WI38 (cell line): ENCODE data around the gene SMURF2.

Experiments used
- H3K4me3 ChIP-seq: 2 replicates; pipeline ENCODE4 v1.5.1; 2011; ENCODE audit warnings: low read depth, mild to moderate bottlenecking, control low read depth, low read length
- CTCF ChIP-seq: IDR thresholded peaks from 2 replicates; pipeline ENCODE4 v1.5.1; 2012; ENCODE audit warnings: low read depth, mild to moderate bottlenecking, control low read depth, low read length

Gene SMURF2

DNA sequence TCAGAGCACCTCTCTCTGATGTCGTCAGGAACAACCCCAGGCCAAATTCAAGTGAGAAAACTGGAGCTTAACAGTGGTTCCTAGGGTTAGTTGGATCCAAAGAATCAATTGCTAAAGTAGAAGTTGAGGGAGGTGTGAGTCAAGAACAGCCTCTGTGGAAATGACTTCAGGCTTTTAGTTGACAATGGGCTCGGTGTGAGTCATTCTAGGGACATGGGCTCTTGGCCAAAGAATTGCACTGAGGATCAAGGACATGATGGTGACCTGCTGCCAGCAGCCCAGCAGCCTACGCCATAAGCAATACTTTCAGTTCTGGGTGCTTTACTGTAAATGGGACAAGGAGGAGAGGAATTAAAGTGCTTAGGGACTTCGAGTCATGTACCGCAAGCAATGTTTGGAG, 32.1 kb upstream of the SMURF2 start:
- no peak overlapping the region for H3K4me3 ChIP-seq
- no peak for TF ChIP-seq CTCF

GRCh38 chr17:64692187-64692586, 30.1 kb upstream of the SMURF2 start:
- H3K4me3 ChIP-seq = no peak overlapping the region
- TF ChIP-seq CTCF = no peak

- no peak for TF ChIP-seq CTCF
- H3K4me3 ChIP-seq = no peak overlapping the region
Observed at GRCh38 chr17:64689106-64689505, 27.0 kb upstream of the SMURF2 start.

DNA sequence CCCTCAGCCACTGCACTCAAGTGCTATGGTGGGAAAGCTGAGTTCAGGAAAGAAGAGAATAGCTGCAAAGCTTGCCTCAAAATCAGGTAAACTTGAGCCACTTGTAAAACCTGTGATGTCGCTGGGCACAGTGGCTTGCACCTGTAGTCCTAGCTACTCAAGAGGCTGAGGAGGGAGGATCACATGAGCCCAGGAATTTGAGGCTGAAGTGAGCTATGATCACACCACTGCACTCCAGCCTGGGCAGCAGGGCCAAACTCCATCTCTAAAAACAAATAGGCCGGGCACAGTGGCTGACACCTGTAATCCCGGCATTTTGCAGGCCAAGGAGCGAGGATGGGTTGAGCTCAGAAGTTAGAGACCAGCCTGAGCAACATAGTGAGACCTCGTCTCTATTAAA, 26.4 kb upstream of the SMURF2 start:
- TF ChIP-seq CTCF = no peak
- no peak overlapping the region for H3K4me3 ChIP-seq

GRCh38 chr17:64687961-64688360, 25.9 kb upstream of the SMURF2 start:
- H3K4me3 ChIP-seq = no peak overlapping the region
- TF ChIP-seq CTCF = no peak

- H3K4me3 ChIP-seq = no peak overlapping the region
- TF ChIP-seq CTCF = no peak
Observed at GRCh38 chr17:64687376-64687775, 25.3 kb upstream of the SMURF2 start.

- H3K4me3 ChIP-seq = no peak overlapping the region
- TF ChIP-seq CTCF = no peak
Observed at GRCh38 chr17:64686705-64687104, 24.6 kb upstream of the SMURF2 start.
